ENCODE results near the gene RTKN. TPM values are rescaled to one million over a fixed set of nuclear protein-coding genes. Genes with fewer than 3 reads are reported as not detected.

The RTKN gene
- total and polyA plus RNA-seq, 2 of the 13 experiments (the other 11 are each of a cell fraction or from before 2014, with no cell fraction given): 159 to 166 TPM

DNA sequence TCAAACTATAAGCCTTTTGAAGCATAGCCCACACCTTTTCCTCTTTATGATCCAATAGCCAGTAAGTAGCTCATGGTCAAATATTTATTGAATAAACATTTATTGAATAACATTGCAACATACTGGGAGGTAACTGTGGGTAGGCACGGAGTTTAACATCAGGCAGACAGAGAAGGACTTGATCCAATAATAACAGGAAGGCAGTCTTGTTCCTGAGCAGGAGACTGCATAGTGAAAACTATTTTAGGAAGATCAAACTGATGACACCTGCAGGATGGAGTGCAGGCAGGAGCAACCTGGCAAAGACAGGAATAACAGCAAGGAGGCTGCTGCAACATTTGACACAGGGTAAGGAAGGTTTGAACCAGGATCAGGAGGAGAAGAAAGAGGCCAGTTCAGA is 58.5 kb downstream of the RTKN start:
- H3K27ac ChIP-seq (ENCODE audit: extremely low read length, insufficient read depth, low read length): peak overlapping the region; percentile 24
- no peak overlapping the region for H3K4me2 ChIP-seq (ENCODE audit: low read depth, low read length)
- H3K4me3 ChIP-seq (replicated peaks in 1 of 3; ENCODE audit: insufficient read depth in 1 of 3, low read depth in 2 of 3, low read length in 3 of 3): no peak overlapping the region
- no peaks in the 10 kb centered on the region for H3K9me3 ChIP-seq (ENCODE audit: low read length)
- 0% methylated on average over 1 of the region's 1 CpG for WGBS (ENCODE audit: low lambda C conversion rate)
- peak; percentile 28 for FAIRE-seq
- BruUV-seq (replicated peaks): no TSS peak
- ChIA-PET POLR2A (interaction anchor here (1.1 to 2.2 kb wide), 2 partner anchors 8 to 205 kb away, joined by 3 to 10 read pairs; partner anchors contain the start of gene MOB1A), CTCF (ENCODE audit: low intra/inter-chr PET ratio, low total read pairs) (no interaction called here)
- peaks cover 83% of the 10 kb centered on the region for H3K79me2 ChIP-seq (ENCODE audit: insufficient read depth, low read length)
- H3K4me1 ChIP-seq (ENCODE audit: insufficient read depth, low read length): peaks cover 41% of the 10 kb centered on the region
- peaks cover 4 to 26% of the 10 kb centered on the region in 2 experiments for H3K36me3 ChIP-seq (replicated peaks in 1 of 2; ENCODE audit: control insufficient read depth in 1 of 2, insufficient read depth in 2 of 2, low read length in 2 of 2)
- intact Hi-C loops (cut with micrococcal nuclease; ENCODE audit: unreplicated experiment) (no loop called here), in situ Hi-C loops (cut with HindIII; ENCODE audit: extremely low pct_ligation_motif_present, low pct_unique_long_range_greater_than_20kb) (no loop called here)
- H3K27me3 ChIP-seq (ENCODE audit: control insufficient read depth in 1 of 2, insufficient read depth in 2 of 2, low read length in 2 of 2): no peaks in the 10 kb centered on the region
- peaks cover 14% of the 10 kb centered on the region; the same call in 1 of the 2 replicates for H4K20me1 ChIP-seq (ENCODE audit: insufficient read depth, low read length)
- peak; percentile 66 for DNase-seq (ENCODE audit: low spot score)
- H2AFZ ChIP-seq (ENCODE audit: low read length): no peak overlapping the region
- peak; percentile 57 for ATAC-seq
- peak overlapping the region; percentile 8; the same call in 1 of the 2 replicates for H3K9ac ChIP-seq (ENCODE audit: insufficient read depth, low read depth, low read length)
- TF ChIP-seq CEBPB (IDR thresholded peaks at IDR 0.05; ENCODE audit: borderline replicate concordance, low read depth, low read length) (peak; percentile 77), GLI4 (CRISPR knock-in tag; IDR thresholded peaks at IDR 0.05; ENCODE audit: borderline replicate concordance) (no peak), MAF1 (CRISPR knock-in tag; IDR thresholded peaks at IDR 0.05; ENCODE audit: borderline replicate concordance) (no peak), NR1H2 (CRISPR knock-in tag; IDR thresholded peaks at IDR 0.05; ENCODE audit: borderline replicate concordance, low read depth) (no peak), ZNF543 (CRISPR knock-in tag; IDR thresholded peaks at IDR 0.05) (no peak), ZMAT5 (CRISPR knock-in tag; IDR thresholded peaks at IDR 0.05; ENCODE audit: borderline replicate concordance, low read depth) (no peak), ATF4 (CRISPR knock-in tag; IDR thresholded peaks at IDR 0.05) (peak in 1 of 2 experiments; percentile 38; a peak in 1 of 4 replicates), CEBPG (CRISPR knock-in tag; IDR thresholded peaks at IDR 0.05) (peak; percentile 58), ZFP36L2 (CRISPR knock-in tag; IDR thresholded peaks at IDR 0.05) (no peak), ZNF605 (CRISPR knock-in tag; IDR thresholded peaks at IDR 0.05) (no peak), ARID3A (IDR thresholded peaks at IDR 0.05; ENCODE audit: low read depth, low read length) (0 out of 2 replicates have a peak, but pooled peaks have one; percentile 24), ARHGAP35 (CRISPR knock-in tag; IDR thresholded peaks at IDR 0.05; ENCODE audit: borderline replicate concordance) (no peak), XRCC5 (optimal IDR thresholded peaks at IDR 0.05; ENCODE audit: low read length) (no peak), FOXA3 (CRISPR knock-in tag; IDR thresholded peaks at IDR 0.05) (0 out of 2 replicates have a peak, but pooled peaks have one; percentile 9), ZNF597 (CRISPR knock-in tag; IDR thresholded peaks at IDR 0.05) (no peak), RNF2 (conservative IDR thresholded peaks at IDR 0.05; ENCODE audit: low read depth) (no peak), GATAD2A (CRISPR knock-in tag; IDR thresholded peaks at IDR 0.05) (peak; percentile 11; the same call in 1 of the 2 replicates), HNRNPLL (IDR thresholded peaks at IDR 0.05; ENCODE audit: low read depth, low read length, poor library complexity, severe bottlenecking) (no peak), TAF1 (CRISPR knock-in tag; IDR thresholded peaks at IDR 0.05) (no peak)
- TF ChIP-seq, protein P1, sequence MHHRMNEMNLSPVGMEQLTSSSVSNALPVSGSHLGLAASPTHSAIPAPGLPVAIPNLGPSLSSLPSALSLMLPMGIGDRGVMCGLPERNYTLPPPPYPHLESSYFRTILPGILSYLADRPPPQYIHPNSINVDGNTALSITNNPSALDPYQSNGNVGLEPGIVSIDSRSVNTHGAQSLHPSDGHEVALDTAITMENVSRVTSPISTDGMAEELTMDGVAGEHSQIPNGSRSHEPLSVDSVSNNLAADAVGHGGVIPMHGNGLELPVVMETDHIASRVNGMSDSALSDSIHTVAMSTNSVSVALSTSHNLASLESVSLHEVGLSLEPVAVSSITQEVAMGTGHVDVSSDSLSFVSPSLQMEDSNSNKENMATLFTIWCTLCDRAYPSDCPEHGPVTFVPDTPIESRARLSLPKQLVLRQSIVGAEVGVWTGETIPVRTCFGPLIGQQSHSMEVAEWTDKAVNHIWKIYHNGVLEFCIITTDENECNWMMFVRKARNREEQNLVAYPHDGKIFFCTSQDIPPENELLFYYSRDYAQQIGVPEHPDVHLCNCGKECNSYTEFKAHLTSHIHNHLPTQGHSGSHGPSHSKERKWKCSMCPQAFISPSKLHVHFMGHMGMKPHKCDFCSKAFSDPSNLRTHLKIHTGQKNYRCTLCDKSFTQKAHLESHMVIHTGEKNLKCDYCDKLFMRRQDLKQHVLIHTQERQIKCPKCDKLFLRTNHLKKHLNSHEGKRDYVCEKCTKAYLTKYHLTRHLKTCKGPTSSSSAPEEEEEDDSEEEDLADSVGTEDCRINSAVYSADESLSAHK (CRISPR knock-in tag; IDR thresholded peaks at IDR 0.05; ENCODE audit: borderline replicate concordance): no peak
